Choroid plexus epithelial cell (primary cell): Measurements from ENCODE around the gene WDR81.

Experiments used
- DNase-seq: peaks from one replicate; pipeline ENCODE4 v3.0.0-alpha.2; 2010; ENCODE audit warnings: low read depth
- H3K4me3 ChIP-seq: 2 replicates; pipeline ENCODE4 v1.5.1; 2011; ENCODE audit warnings: low read depth, mild to moderate bottlenecking, control low read depth, low read length, moderate library complexity
- TF ChIP-seq, protein P1 (sequence below): conservative IDR thresholded peaks from 2 replicates; pipeline ENCODE4 v1.5.1; 2011; ENCODE audit warnings: low read depth, mild to moderate bottlenecking, control low read depth, inconsistent platforms, low read length, moderate library complexity

WDR81 gene

DNA sequence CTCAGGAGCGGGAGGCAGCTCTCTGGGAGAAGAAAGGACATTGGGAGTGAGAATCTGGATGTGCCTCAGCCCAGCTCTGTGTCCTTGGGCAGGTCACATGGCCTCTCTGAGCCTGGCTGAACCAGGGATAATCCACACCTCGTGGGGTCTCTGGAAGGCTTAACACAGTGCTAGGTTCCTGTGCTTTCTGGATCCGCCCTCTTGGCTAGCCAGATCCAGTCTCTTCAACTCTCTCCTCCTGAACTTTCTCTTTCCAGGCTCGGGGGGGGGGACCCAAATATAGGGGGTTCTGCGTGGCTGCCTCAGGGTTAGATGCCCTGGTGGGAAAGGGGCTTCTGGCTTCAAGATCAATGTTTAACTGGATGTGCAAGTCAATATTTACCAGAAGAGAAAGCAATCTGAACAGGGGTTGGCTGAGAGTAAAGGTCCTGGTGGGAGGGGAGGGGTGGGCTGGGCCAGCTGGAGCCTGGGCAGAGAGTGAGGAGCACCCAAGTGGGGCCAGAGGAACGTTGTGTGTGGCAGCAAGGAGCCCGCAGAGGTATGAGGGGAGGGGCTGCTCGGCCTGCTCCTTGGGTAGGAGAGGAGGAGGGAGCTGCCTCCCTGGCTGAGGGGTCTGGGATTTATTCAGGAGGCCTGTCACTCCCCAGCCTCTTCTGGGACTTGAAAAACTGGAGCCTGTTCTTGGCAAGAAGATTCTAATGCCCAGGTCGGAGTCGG lies 18.0 kb downstream of the WDR81 start, which contains the start of gene SERPINF2:
SERPINF2 (plus strand) TSS at position 501 of the 717 bp plus-strand sequence. CDS start 2,125 bp downstream, outside the sequence.
- DNase-seq = no peak
- H3K4me3 ChIP-seq = no peak within 1 kb of the TSS
- TF ChIP-seq, protein P1, sequence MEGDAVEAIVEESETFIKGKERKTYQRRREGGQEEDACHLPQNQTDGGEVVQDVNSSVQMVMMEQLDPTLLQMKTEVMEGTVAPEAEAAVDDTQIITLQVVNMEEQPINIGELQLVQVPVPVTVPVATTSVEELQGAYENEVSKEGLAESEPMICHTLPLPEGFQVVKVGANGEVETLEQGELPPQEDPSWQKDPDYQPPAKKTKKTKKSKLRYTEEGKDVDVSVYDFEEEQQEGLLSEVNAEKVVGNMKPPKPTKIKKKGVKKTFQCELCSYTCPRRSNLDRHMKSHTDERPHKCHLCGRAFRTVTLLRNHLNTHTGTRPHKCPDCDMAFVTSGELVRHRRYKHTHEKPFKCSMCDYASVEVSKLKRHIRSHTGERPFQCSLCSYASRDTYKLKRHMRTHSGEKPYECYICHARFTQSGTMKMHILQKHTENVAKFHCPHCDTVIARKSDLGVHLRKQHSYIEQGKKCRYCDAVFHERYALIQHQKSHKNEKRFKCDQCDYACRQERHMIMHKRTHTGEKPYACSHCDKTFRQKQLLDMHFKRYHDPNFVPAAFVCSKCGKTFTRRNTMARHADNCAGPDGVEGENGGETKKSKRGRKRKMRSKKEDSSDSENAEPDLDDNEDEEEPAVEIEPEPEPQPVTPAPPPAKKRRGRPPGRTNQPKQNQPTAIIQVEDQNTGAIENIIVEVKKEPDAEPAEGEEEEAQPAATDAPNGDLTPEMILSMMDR = no peak

DNA sequence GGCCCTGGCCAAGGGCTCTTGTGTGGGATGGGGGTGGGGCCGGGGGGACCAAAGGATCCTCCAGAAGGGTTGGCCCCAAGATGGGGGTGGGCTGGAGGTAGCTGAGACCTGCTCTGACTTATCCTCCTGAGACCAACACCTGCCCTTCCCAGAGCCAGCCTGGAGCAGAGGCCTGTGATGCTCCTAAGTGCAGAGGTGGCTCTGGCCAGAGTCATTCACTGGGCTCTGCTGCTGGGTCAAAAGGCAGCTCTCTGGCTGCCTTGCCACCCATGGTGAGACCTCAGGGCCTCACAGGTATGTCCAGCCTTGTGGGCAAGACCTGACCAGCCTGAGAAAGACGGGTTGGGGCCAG lies 18.6 kb downstream of the WDR81 start:
- no peak overlapping the region for H3K4me3 ChIP-seq
- TF ChIP-seq, protein P1 = no peak
- no peak for DNase-seq

DNA sequence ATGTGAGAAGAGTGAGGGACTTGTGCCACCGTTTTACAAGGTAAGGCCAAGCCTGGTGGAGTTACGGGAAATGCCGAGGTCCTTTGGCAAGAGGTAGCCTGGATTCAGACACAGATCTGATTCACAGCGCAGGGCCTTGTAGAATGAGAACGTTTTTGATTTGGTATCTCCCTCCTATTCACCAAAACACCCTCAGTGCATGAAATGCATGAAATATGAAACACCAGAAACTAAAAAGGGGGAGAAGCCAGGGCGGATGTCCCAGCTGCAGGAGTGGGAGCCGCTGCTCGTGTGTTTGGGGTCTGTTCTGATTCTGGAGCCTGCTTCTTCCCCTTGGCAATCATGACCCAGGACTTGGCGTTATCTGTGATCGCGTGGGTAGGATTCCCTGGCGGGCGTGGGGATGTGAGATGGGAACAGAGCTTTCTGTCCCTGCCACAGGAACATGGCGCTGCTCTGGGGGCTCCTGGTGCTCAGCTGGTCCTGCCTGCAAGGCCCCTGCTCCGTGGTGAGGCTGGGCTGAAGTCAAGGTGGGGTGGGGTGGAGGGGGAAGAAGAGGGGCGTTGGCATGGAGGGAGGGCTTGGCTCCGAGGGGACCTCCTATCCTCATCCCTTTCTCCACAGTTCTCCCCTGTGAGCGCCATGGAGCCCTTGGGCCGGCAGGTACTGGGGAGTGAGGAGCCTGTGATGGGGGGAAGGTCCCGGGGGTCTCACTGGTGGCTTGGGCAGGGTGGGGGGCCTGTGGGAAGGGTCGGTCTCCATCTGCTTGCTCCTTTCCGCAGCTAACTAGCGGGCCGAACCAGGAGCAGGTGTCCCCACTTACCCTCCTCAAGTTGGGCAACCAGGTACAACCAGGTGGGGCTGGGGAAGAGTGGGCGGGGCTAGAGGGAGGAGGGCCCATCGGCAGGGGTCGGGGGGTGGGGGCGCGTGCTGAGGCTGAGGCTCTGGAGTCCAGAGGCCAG lies 20.3 kb downstream of the WDR81 start:
- TF ChIP-seq, protein P1 = no peak
- no peak for DNase-seq
- no peak overlapping the region for H3K4me3 ChIP-seq

DNA sequence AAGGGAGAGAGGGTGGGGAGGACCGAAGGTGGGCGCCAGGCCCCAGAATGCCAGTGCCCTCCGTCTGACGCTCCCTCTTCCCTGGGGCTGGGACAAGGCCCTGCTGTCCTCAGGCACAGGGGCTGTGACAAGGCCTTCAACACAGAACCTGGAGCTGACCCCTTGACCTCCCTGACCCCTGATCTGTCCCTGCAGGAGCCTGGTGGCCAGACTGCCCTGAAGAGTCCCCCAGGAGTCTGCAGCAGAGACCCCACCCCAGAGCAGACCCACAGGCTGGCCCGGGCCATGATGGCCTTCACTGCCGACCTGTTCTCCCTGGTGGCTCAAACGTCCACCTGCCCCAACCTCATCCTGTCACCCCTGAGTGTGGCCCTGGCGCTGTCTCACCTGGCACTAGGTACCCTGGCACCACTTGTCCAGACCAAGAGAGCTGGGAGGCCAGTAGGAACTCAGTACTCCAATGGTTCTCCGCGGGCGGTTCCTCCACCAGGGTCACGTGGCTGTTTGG lies 21.1 kb downstream of the WDR81 start:
- DNase-seq = no peak
- no peak overlapping the region for H3K4me3 ChIP-seq
- TF ChIP-seq, protein P1 = no peak

DNA sequence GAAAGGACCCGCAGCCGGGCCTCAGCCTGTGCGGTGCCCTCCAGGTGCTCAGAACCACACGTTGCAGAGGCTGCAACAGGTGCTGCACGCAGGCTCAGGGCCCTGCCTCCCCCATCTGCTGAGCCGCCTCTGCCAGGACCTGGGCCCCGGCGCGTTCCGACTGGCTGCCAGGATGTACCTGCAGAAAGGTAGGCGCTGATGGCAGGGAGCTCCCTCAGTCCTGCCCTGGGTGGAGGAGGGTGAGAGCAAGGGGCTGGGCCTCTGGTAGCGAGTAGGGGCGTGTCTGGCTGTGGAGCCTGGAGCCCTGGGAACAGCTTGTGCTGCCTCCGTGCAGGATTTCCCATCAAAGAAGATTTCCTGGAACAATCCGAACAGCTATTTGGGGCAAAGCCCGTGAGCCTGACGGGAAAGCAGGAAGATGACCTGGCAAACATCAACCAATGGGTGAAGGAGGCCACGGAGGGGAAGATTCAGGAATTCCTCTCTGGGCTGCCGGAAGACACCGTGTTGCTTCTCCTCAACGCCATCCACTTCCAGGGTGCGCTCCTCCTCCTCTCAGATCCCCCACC lies 22.6 kb downstream of the WDR81 start:
- no peak for DNase-seq
- no peak overlapping the region for H3K4me3 ChIP-seq
- TF ChIP-seq, protein P1 = no peak

DNA sequence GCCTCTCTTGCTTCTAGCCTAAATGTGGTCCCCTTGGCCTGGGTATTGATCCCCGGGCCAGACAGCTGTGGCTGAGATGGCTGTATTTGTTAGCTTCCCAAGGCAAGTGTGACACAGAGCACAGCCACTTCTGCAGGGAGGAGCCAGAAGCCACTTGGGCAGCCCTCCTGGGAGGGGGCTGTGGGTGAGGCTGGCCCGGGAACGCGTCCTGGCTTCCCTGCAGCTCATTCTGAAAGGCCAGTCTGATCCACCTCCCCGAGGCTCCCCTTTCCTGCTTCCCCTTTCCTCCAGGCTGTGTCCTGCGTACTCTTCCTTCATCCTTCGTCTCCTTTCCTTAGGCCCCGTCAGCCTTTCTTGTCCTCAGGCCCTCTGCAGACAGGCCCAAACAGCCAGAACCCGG lies 26.1 kb downstream of the WDR81 start:
- no peak overlapping the region for H3K4me3 ChIP-seq
- TF ChIP-seq, protein P1 = no peak
- DNase-seq = no peak
